Gastrocnemius medialis (tissue), 4 donors: ENCODE results near the gene HERC2.
"Not testable (repeated sequence)": the region's sequence is repeated elsewhere in the genome, so short reads cannot be mapped to it uniquely, and the experiment has no call there.

Source experiments
- POLR2A ChIP-seq, 2 donors: fragments of 450-650 bp; IDR thresholded peaks; one replicate each; pipeline ENCODE4 v1.6.1; 2017; ENCODE audit warnings: antibody characterized with exemption in 2 of 2, mild to moderate bottlenecking in 2 of 2, moderate library complexity in 2 of 2
- TF ChIP-seq, protein P1 (sequence below), 5 experiments: fragments of 450-650 bp in 3 of 5; fragments of 200-600 bp in 2 of 5; sonication (generic) in 2 of 5; IDR thresholded peaks in 4 of 5; conservative IDR thresholded peaks in 1 of 5; 1 replicate in 4 of 5; 2 replicates in 1 of 5; pipeline ENCODE4 v1.5.1; 2016 to 2019; ENCODE audit warnings: antibody characterized with exemption in 5 of 5, mild to moderate bottlenecking in 3 of 5, moderate library complexity in 3 of 5

DNA sequence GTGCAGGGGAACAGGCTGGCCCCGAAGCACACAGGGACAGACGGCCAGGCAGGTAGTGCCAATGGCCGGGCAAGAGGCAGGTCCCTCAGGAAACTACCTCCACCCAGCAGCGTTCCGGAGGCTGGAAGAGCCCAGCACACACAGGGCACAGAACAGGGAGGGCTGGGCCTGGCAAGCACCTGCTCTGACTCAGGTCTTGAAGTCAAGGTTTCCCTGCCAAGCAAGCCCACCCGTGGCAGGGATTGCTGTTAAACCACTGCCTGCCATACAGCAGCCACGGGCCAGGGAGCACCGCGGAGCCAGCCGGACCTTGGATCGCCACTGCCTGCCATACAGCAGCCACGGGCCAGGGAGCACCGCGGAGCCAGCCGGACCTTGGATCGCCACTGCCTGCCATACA lies 200.4 kb downstream of the HERC2 start:
- TF ChIP-seq POLR2A (IDR thresholded peaks at IDR 0.05): not testable (repeated sequence)
- TF ChIP-seq, protein P1, sequence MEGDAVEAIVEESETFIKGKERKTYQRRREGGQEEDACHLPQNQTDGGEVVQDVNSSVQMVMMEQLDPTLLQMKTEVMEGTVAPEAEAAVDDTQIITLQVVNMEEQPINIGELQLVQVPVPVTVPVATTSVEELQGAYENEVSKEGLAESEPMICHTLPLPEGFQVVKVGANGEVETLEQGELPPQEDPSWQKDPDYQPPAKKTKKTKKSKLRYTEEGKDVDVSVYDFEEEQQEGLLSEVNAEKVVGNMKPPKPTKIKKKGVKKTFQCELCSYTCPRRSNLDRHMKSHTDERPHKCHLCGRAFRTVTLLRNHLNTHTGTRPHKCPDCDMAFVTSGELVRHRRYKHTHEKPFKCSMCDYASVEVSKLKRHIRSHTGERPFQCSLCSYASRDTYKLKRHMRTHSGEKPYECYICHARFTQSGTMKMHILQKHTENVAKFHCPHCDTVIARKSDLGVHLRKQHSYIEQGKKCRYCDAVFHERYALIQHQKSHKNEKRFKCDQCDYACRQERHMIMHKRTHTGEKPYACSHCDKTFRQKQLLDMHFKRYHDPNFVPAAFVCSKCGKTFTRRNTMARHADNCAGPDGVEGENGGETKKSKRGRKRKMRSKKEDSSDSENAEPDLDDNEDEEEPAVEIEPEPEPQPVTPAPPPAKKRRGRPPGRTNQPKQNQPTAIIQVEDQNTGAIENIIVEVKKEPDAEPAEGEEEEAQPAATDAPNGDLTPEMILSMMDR (IDR thresholded peaks at IDR 0.05 in 4 of 5, conservative IDR thresholded peaks at IDR 0.05 in 1 of 5): not testable (repeated sequence)
